ENCODE data around the gene PRRC2B.

The PRRC2B gene

GRCh38 chr9:131478421-131478868 lies 84.6 kb downstream of the PRRC2B start:
- intact Hi-C loops (cut with micrococcal nuclease): no loop called here
- H3K4me1 Mint-ChIP-seq (ENCODE audit: low read depth): no peaks in the 10 kb centered on the region
- no peak overlapping the region for H3K4me3 Mint-ChIP-seq
- H3K27ac Mint-ChIP-seq: no peak overlapping the region
- no peaks in the 10 kb centered on the region for H3K27me3 Mint-ChIP-seq
- peaks cover 100% of the 10 kb centered on the region for H3K36me3 Mint-ChIP-seq (ENCODE audit: low read depth)
- no peaks in the 10 kb centered on the region for H3K9me3 Mint-ChIP-seq

GRCh38 chr9:131478911-131479310 lies 85.0 kb downstream of the PRRC2B start:
- no peak overlapping the region for H3K4me3 Mint-ChIP-seq
- H3K36me3 Mint-ChIP-seq (ENCODE audit: low read depth): peaks cover 100% of the 10 kb centered on the region
- no peak overlapping the region for H3K27ac Mint-ChIP-seq

GRCh38 chr9:131480258-131480657 lies 86.4 kb downstream of the PRRC2B start:
- intact Hi-C loops (cut with micrococcal nuclease): no loop called here
- peaks cover 100% of the 10 kb centered on the region for H3K36me3 Mint-ChIP-seq (ENCODE audit: low read depth)
- H3K9me3 Mint-ChIP-seq: no peaks in the 10 kb centered on the region
- H3K4me1 Mint-ChIP-seq (ENCODE audit: low read depth): no peaks in the 10 kb centered on the region
- H3K27ac Mint-ChIP-seq: no peak overlapping the region
- no peak overlapping the region for H3K4me3 Mint-ChIP-seq
- H3K27me3 Mint-ChIP-seq: no peaks in the 10 kb centered on the region

More at GRCh38 chr9:131478911-131479310, 85.0 kb downstream of the PRRC2B start:
- no peaks in the 10 kb centered on the region for H3K9me3 Mint-ChIP-seq
- H3K4me1 Mint-ChIP-seq (ENCODE audit: low read depth): no peaks in the 10 kb centered on the region
- intact Hi-C loops (cut with micrococcal nuclease): no loop called here
- no peaks in the 10 kb centered on the region for H3K27me3 Mint-ChIP-seq

GRCh38 chr9:131481441-131482342 lies 87.8 kb downstream of the PRRC2B start:
- peaks cover 100% of the 10 kb centered on the region for H3K36me3 Mint-ChIP-seq (ENCODE audit: low read depth)
- no peak overlapping the region for H3K27ac Mint-ChIP-seq
- intact Hi-C loops (cut with micrococcal nuclease): no loop called here
- H3K4me1 Mint-ChIP-seq (ENCODE audit: low read depth): no peaks in the 10 kb centered on the region
- H3K27me3 Mint-ChIP-seq: no peaks in the 10 kb centered on the region
- no peaks in the 10 kb centered on the region for H3K9me3 Mint-ChIP-seq
- H3K4me3 Mint-ChIP-seq: no peak overlapping the region

GRCh38 chr9:131482343-131483006 lies 88.6 kb downstream of the PRRC2B start:
- H3K27me3 Mint-ChIP-seq: no peaks in the 10 kb centered on the region
- H3K4me1 Mint-ChIP-seq (ENCODE audit: low read depth): no peaks in the 10 kb centered on the region
- H3K27ac Mint-ChIP-seq: no peak overlapping the region
- peaks cover 100% of the 10 kb centered on the region for H3K36me3 Mint-ChIP-seq (ENCODE audit: low read depth)
- no peak overlapping the region for H3K4me3 Mint-ChIP-seq
- no peaks in the 10 kb centered on the region for H3K9me3 Mint-ChIP-seq
- intact Hi-C loops (cut with micrococcal nuclease): no loop called here

- intact Hi-C loops (cut with micrococcal nuclease): no loop called here
- Mint-ChIP-seq H3K9me3 (no peaks in the 10 kb centered on the region), H3K27me3 (no peaks in the 10 kb centered on the region), H3K36me3 (ENCODE audit: low read depth) (peaks cover 100% of the 10 kb centered on the region), H3K27ac (no peak overlapping the region), H3K4me3 (no peak overlapping the region), H3K4me1 (ENCODE audit: low read depth) (no peaks in the 10 kb centered on the region)
Observed at GRCh38 chr9:131483319-131484050, 89.6 kb downstream of the PRRC2B start.

- Mint-ChIP-seq H3K4me3 (no peak overlapping the region), H3K4me1 (ENCODE audit: low read depth) (no peaks in the 10 kb centered on the region), H3K36me3 (ENCODE audit: low read depth) (peaks cover 100% of the 10 kb centered on the region), H3K27me3 (no peaks in the 10 kb centered on the region), H3K9me3 (no peaks in the 10 kb centered on the region), H3K27ac (no peak overlapping the region)
- intact Hi-C loops (cut with micrococcal nuclease): no loop called here
Observed at GRCh38 chr9:131484051-131484445, 90.2 kb downstream of the PRRC2B start.

GRCh38 chr9:131484560-131485185 lies 90.8 kb downstream of the PRRC2B start:
- H3K27ac Mint-ChIP-seq: no peak overlapping the region
- H3K4me1 Mint-ChIP-seq (ENCODE audit: low read depth): no peaks in the 10 kb centered on the region
- peaks cover 100% of the 10 kb centered on the region for H3K36me3 Mint-ChIP-seq (ENCODE audit: low read depth)
- no peak overlapping the region for H3K4me3 Mint-ChIP-seq
- no peaks in the 10 kb centered on the region for H3K9me3 Mint-ChIP-seq
- intact Hi-C loops (cut with micrococcal nuclease): no loop called here
- H3K27me3 Mint-ChIP-seq: no peaks in the 10 kb centered on the region

GRCh38 chr9:131485206-131485605 lies 91.3 kb downstream of the PRRC2B start:
- peaks cover 100% of the 10 kb centered on the region for H3K36me3 Mint-ChIP-seq (ENCODE audit: low read depth)
- H3K9me3 Mint-ChIP-seq: no peaks in the 10 kb centered on the region
- H3K27me3 Mint-ChIP-seq: no peaks in the 10 kb centered on the region
- H3K4me1 Mint-ChIP-seq (ENCODE audit: low read depth): no peaks in the 10 kb centered on the region
- intact Hi-C loops (cut with micrococcal nuclease): no loop called here
- no peak overlapping the region for H3K27ac Mint-ChIP-seq
- no peak overlapping the region for H3K4me3 Mint-ChIP-seq

GRCh38 chr9:131485728-131486422 lies 92.0 kb downstream of the PRRC2B start:
- intact Hi-C loops (cut with micrococcal nuclease): no loop called here
- H3K27ac Mint-ChIP-seq: no peak overlapping the region
- no peaks in the 10 kb centered on the region for H3K4me1 Mint-ChIP-seq (ENCODE audit: low read depth)
- H3K27me3 Mint-ChIP-seq: no peaks in the 10 kb centered on the region
- no peak overlapping the region for H3K4me3 Mint-ChIP-seq
- H3K36me3 Mint-ChIP-seq (ENCODE audit: low read depth): peaks cover 100% of the 10 kb centered on the region
- no peaks in the 10 kb centered on the region for H3K9me3 Mint-ChIP-seq

- H3K4me3 Mint-ChIP-seq: no peak overlapping the region
- H3K4me1 Mint-ChIP-seq (ENCODE audit: low read depth): no peaks in the 10 kb centered on the region
- peaks cover 100% of the 10 kb centered on the region for H3K36me3 Mint-ChIP-seq (ENCODE audit: low read depth)
- intact Hi-C loops (cut with micrococcal nuclease): no loop called here
- no peaks in the 10 kb centered on the region for H3K9me3 Mint-ChIP-seq
- H3K27me3 Mint-ChIP-seq: no peaks in the 10 kb centered on the region
- no peak overlapping the region for H3K27ac Mint-ChIP-seq
Observed at GRCh38 chr9:131487001-131487400, 93.1 kb downstream of the PRRC2B start.

- no peaks in the 10 kb centered on the region for H3K27me3 Mint-ChIP-seq
- no peaks in the 10 kb centered on the region for H3K4me1 Mint-ChIP-seq (ENCODE audit: low read depth)
- no peak overlapping the region for H3K4me3 Mint-ChIP-seq
- intact Hi-C loops (cut with micrococcal nuclease): no loop called here
- no peak overlapping the region for H3K27ac Mint-ChIP-seq
- H3K36me3 Mint-ChIP-seq (ENCODE audit: low read depth): peaks cover 100% of the 10 kb centered on the region
- no peaks in the 10 kb centered on the region for H3K9me3 Mint-ChIP-seq
Observed at GRCh38 chr9:131487621-131488031, 93.7 kb downstream of the PRRC2B start.

GRCh38 chr9:131490514-131490913 lies 96.6 kb downstream of the PRRC2B start:
- Mint-ChIP-seq H3K36me3 (ENCODE audit: low read depth) (peaks cover 100% of the 10 kb centered on the region), H3K4me3 (no peak overlapping the region), H3K9me3 (no peaks in the 10 kb centered on the region), H3K4me1 (ENCODE audit: low read depth) (no peaks in the 10 kb centered on the region), H3K27ac (no peak overlapping the region), H3K27me3 (no peaks in the 10 kb centered on the region)
- intact Hi-C loops (cut with micrococcal nuclease): no loop called here

Data from dendritic cell treated with granulocyte-macrophage colony-stimulating factor and Interleukin-4, amounts not matched to agents 40 ng/mL and 50 ng/mL, for 4 days (primary cell).